Astrocyte (in vitro differentiated cells and primary cell): ENCODE measurements around the gene LAMA5. TPM values are rescaled to one million over a fixed set of nuclear protein-coding genes. Genes with fewer than 3 reads are reported as not detected.

ENCODE experiments used
- DNase-seq: peaks from one replicate; pipeline ENCODE4 v3.0.0-alpha.2; 2010; ENCODE audit warnings: low read depth
- FAIRE-seq: peaks from 2 replicates; lab custom pipeline; 2011; peaks lifted over from hg19 to GRCh38; lab: Jason Lieb, UNC
- H2AFZ ChIP-seq: 2 replicates; pipeline ENCODE4 v1.6.0; 2012; ENCODE audit warnings: low read depth, low read length, inconsistent platforms
- H3K27ac ChIP-seq: 2 replicates; pipeline ENCODE4 v1.5.1; 2011; ENCODE audit warnings: low read depth, low read length, inconsistent platforms
- H3K27me3 ChIP-seq: 2 replicates; pipeline ENCODE4 v1.6.0; 2011; ENCODE audit warnings: low read length, inconsistent platforms; ENCODE audit not compliant: insufficient read depth
- H3K36me3 ChIP-seq: 2 replicates; pipeline ENCODE4 v1.5.1; 2011; ENCODE audit warnings: low read length, inconsistent platforms; ENCODE audit not compliant: insufficient read depth
- H3K4me1 ChIP-seq: 2 replicates; pipeline ENCODE4 v1.5.1; 2011; ENCODE audit warnings: low read length, inconsistent platforms; ENCODE audit not compliant: insufficient read depth
- H3K4me2 ChIP-seq: 2 replicates; pipeline ENCODE4 v1.6.0; 2012; ENCODE audit warnings: low read length, inconsistent platforms
- H3K4me3 ChIP-seq: 2 replicates; pipeline ENCODE4 v1.5.1; 2011; ENCODE audit warnings: low read depth, mild to moderate bottlenecking, low read length, inconsistent platforms; ENCODE audit not compliant: insufficient read depth
- H3K79me2 ChIP-seq: 2 replicates; pipeline ENCODE4 v1.6.0; 2012; ENCODE audit warnings: mild to moderate bottlenecking, low read length, inconsistent platforms; ENCODE audit not compliant: insufficient read depth
- H3K9ac ChIP-seq: 2 replicates; pipeline ENCODE4 v1.6.0; 2012; ENCODE audit warnings: mild to moderate bottlenecking, low read length, inconsistent platforms
- H3K9me3 ChIP-seq: 2 replicates; pipeline ENCODE4 v1.5.1; 2012; ENCODE audit warnings: low read depth, mild to moderate bottlenecking, low read length, inconsistent platforms; ENCODE audit not compliant: insufficient read depth
- H4K20me1 ChIP-seq: 2 replicates; pipeline ENCODE4 v1.6.0; 2012; ENCODE audit warnings: low read length, inconsistent platforms; ENCODE audit not compliant: insufficient read depth
- H3K27ac Mint-ChIP-seq: one replicate; pipeline ENCODE4 v1.8.0; 2021; ENCODE audit warnings: mild to moderate bottlenecking, mixed read lengths; ENCODE audit not compliant: unreplicated experiment
- H3K27me3 Mint-ChIP-seq: one replicate; pipeline ENCODE4 v1.8.0; 2021; ENCODE audit warnings: low read depth, mixed read lengths; ENCODE audit not compliant: unreplicated experiment
- H3K36me3 Mint-ChIP-seq: one replicate; pipeline ENCODE4 v1.8.0; 2021; ENCODE audit warnings: low read depth, mixed read lengths; ENCODE audit not compliant: unreplicated experiment
- H3K4me1 Mint-ChIP-seq: one replicate; pipeline ENCODE4 v1.8.0; 2021; ENCODE audit warnings: low read depth, mixed read lengths; ENCODE audit not compliant: unreplicated experiment
- H3K4me3 Mint-ChIP-seq: one replicate; pipeline ENCODE4 v1.8.0; 2021; ENCODE audit warnings: mild to moderate bottlenecking, moderate library complexity, mixed read lengths; ENCODE audit not compliant: unreplicated experiment
- H3K9me3 Mint-ChIP-seq: one replicate; pipeline ENCODE4 v1.8.0; 2021; ENCODE audit warnings: mild to moderate bottlenecking, mixed read lengths; ENCODE audit not compliant: unreplicated experiment
- CTCF ChIP-seq: IDR thresholded peaks from 2 replicates; pipeline ENCODE4 v1.5.1; 2011; ENCODE audit warnings: low read depth, mild to moderate bottlenecking, inconsistent platforms, low read length, moderate library complexity; ENCODE audit not compliant: insufficient read depth
- EZH2 ChIP-seq: IDR thresholded peaks from 2 replicates; pipeline ENCODE4 v1.6.1; 2012; ENCODE audit warnings: mild to moderate bottlenecking, low read length, inconsistent platforms; ENCODE audit not compliant: insufficient read depth
- total RNA-seq: library from RNA; stranded (reverse); gene quantifications from 2 replicates; pipeline ENCODE4 v1.2.1, GENCODE V29; 2021

LAMA5 gene
- total RNA-seq, 1 donor from 2014 or later = 350 TPM

DNA sequence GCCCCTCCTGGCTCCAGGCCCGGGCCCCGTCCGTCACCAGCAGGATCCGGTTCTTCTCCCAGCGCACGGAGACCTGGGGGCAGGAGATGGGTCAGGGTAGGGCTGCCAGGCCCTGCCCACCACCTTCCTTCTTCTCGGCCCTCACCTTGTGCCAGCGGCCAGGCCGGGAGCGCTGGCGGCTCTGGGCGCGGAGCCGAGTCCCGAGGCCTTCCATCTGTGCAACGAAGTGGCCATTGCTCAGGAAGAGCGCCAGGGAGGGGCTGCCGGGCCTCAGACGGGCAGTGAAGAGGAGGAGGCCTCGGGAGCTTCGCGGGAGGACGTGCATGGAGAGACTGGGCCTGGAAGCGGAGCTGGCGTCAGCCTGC is 56.4 kb downstream of the LAMA5 start:
- Histone ChIP-seq H3K36me3 (peaks cover 10% of the 10 kb centered on the region), H3K79me2 (peaks cover 21% of the 10 kb centered on the region), H4K20me1 (peaks cover 32% of the 10 kb centered on the region), H3K27me3 (no peaks in the 10 kb centered on the region), H3K4me1 (peaks cover under 1% of the 10 kb centered on the region), H3K9ac (no peak overlapping the region), H2AFZ (no peak overlapping the region), H3K4me3 (no peak overlapping the region), H3K27ac (no peak overlapping the region), H3K4me2 (no peak overlapping the region), H3K9me3 (no peaks in the 10 kb centered on the region)
- H3K27ac Mint-ChIP-seq = no peak overlapping the region
- H3K27me3 Mint-ChIP-seq = no peaks in the 10 kb centered on the region
- TF ChIP-seq CTCF = no peak
- no peak for TF ChIP-seq EZH2
- no peaks in the 10 kb centered on the region for H3K4me1 Mint-ChIP-seq
- no peak overlapping the region for H3K4me3 Mint-ChIP-seq
- FAIRE-seq (no peak), DNase-seq (no peak)
- H3K9me3 Mint-ChIP-seq = no peaks in the 10 kb centered on the region
- H3K36me3 Mint-ChIP-seq = peaks cover 5% of the 10 kb centered on the region

GRCh38 chr20:62309947-62310756 is 57.0 kb downstream of the LAMA5 start:
- Mint-ChIP-seq H3K27me3 (no peaks in the 10 kb centered on the region), H3K9me3 (no peaks in the 10 kb centered on the region), H3K4me3 (no peak overlapping the region), H3K36me3 (peaks cover 2% of the 10 kb centered on the region), H3K4me1 (peaks cover 3% of the 10 kb centered on the region), H3K27ac (no peak overlapping the region)
- H3K36me3 ChIP-seq = peaks cover 10% of the 10 kb centered on the region
- H3K4me1 ChIP-seq = peaks cover 7% of the 10 kb centered on the region
- no peak overlapping the region for H3K4me2 ChIP-seq
- no peak overlapping the region for H2AFZ ChIP-seq
- H3K27ac ChIP-seq = no peak overlapping the region
- TF ChIP-seq CTCF = no peak
- TF ChIP-seq EZH2 = no peak
- peaks cover 27% of the 10 kb centered on the region for H3K79me2 ChIP-seq
- H3K27me3 ChIP-seq = no peaks in the 10 kb centered on the region
- no peak for FAIRE-seq
- DNase-seq = no peak
- H4K20me1 ChIP-seq = peaks cover 38% of the 10 kb centered on the region
- H3K4me3 ChIP-seq = no peak overlapping the region
- no peaks in the 10 kb centered on the region for H3K9me3 ChIP-seq
- no peak overlapping the region for H3K9ac ChIP-seq
